A549 (cell line): ENCODE data around the gene NSD2.

Experiments used
- BHLHE40 ChIP-seq: IDR thresholded peaks from 2 replicates; pipeline ENCODE4 v1.6.1; 2012; ENCODE audit warnings: low read depth, low read length, inconsistent platforms
- CTCF ChIP-seq: fragments of >200 bp; sonication (Bioruptor Twin); formaldehyde crosslinking; IDR thresholded peaks from 3 replicates; pipeline ENCODE4 v1.5.1; 2016
- PBX3 ChIP-seq: IDR thresholded peaks from 2 replicates; pipeline ENCODE4 v1.6.1; 2012
- POLR2A ChIP-seq: IDR thresholded peaks from 2 replicates; pipeline ENCODE4 v1.6.1; 2012; ENCODE audit warnings: mild to moderate bottlenecking, low read length
- POLR2AphosphoS2 ChIP-seq: conservative IDR thresholded peaks from 2 replicates; pipeline ENCODE4 v1.6.1; 2012; ENCODE audit warnings: low read length, improper control_type of control experiment, inconsistent platforms
- TF ChIP-seq, protein P1 (sequence below): fragments of >200 bp; sonication (Bioruptor Twin); formaldehyde crosslinking; IDR thresholded peaks from 3 replicates; pipeline ENCODE4 v1.6.1; 2016

- TF ChIP-seq PBX3 (no peak), POLR2A (no peak), BHLHE40 (no peak), CTCF (no peak), POLR2AphosphoS2 (no peak)
- TF ChIP-seq, protein P1, sequence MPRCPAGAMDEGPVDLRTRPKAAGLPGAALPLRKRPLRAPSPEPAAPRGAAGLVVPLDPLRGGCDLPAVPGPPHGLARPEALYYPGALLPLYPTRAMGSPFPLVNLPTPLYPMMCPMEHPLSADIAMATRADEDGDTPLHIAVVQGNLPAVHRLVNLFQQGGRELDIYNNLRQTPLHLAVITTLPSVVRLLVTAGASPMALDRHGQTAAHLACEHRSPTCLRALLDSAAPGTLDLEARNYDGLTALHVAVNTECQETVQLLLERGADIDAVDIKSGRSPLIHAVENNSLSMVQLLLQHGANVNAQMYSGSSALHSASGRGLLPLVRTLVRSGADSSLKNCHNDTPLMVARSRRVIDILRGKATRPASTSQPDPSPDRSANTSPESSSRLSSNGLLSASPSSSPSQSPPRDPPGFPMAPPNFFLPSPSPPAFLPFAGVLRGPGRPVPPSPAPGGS, result no peak
Measured at GRCh38 chr4:1922821-1923220, 51.6 kb downstream of the NSD2 start.
